PC-9 (cell line): ENCODE results near the gene PDCD6IP. TPM values are rescaled to one million over a fixed set of nuclear protein-coding genes. Genes with fewer than 3 reads are reported as not detected.

ENCODE experiments used
- BruUV-seq: library from RNA; stranded (reverse); fragments of 400-500 nt; replicated peaks from 2 replicates; lab custom pipeline; 2021; lab: Mats Ljungman, UMichigan
- CTCF ChIA-PET: fragments of 300-600 bp; sonication (Branson Sonifier 250); formaldehyde crosslinking; loops from one replicate; lab custom pipeline; 2022; ENCODE audit warnings: antibody characterized with exemption; lab: Charles Lee
- POLR2A ChIA-PET: fragments of 300-600 bp; sonication (Branson Sonifier 250); formaldehyde crosslinking; loops from one replicate; lab custom pipeline; 2022; ENCODE audit warnings: antibody characterized with exemption; ENCODE audit not compliant: unreplicated experiment; lab: Charles Lee
- DNase-seq, 2 experiments: peaks; one replicate each; pipeline versions ENCODE4 v3.0.0 to v3.0.0-alpha.2; 2015 to 2022; ENCODE audit warnings: mixed read lengths in 1 of 2
- H2AFZ ChIP-seq: fragments of 200-600 bp; sonication (generic); 2 replicates; pipeline ENCODE4 v1.8.1; 2017; ENCODE audit warnings: antibody characterized with exemption
- H3F3A ChIP-seq: fragments of 200-600 bp; sonication (generic); 2 replicates; pipeline ENCODE4 v1.8.1; 2017; ENCODE audit warnings: antibody characterized with exemption, mild to moderate bottlenecking, low read depth; ENCODE audit not compliant: insufficient read depth
- H3K27ac ChIP-seq: fragments of 200-600 bp; sonication (generic); 2 replicates; pipeline ENCODE4 v1.6.1; 2016; ENCODE audit warnings: mixed run types
- H3K27me3 ChIP-seq: fragments of 200-600 bp; sonication (generic); 2 replicates; pipeline ENCODE4 v1.6.1; 2016; ENCODE audit warnings: low read depth, mixed run types; ENCODE audit not compliant: insufficient read depth
- H3K36me3 ChIP-seq: fragments of 200-600 bp; sonication (generic); 2 replicates; pipeline ENCODE4 v1.6.1; 2016; ENCODE audit warnings: low read depth, mixed run types
- H3K4me1 ChIP-seq: fragments of 200-600 bp; sonication (generic); replicated peaks from 2 replicates; pipeline ENCODE4 v1.6.1; 2016; ENCODE audit warnings: mixed run types; ENCODE audit not compliant: insufficient read depth
- H3K4me2 ChIP-seq: fragments of 200-600 bp; sonication (generic); 2 replicates; pipeline ENCODE4 v1.6.1; 2017; ENCODE audit warnings: mixed run types
- H3K4me3 ChIP-seq: fragments of 200-600 bp; sonication (generic); 2 replicates; pipeline ENCODE4 v1.6.1; 2016; ENCODE audit warnings: mixed run types
- H3K79me2 ChIP-seq: fragments of 200-600 bp; sonication (generic); 2 replicates; pipeline ENCODE4 v1.6.1; 2017; ENCODE audit warnings: low read depth, mixed run types
- H3K9me2 ChIP-seq: fragments of 200-600 bp; sonication (generic); 2 replicates; pipeline ENCODE4 v1.8.1; 2017; ENCODE audit warnings: mild to moderate bottlenecking; ENCODE audit not compliant: insufficient read depth
- H3K9me3 ChIP-seq: fragments of 200-600 bp; sonication (generic); 2 replicates; pipeline ENCODE4 v1.8.1; 2016; ENCODE audit warnings: low read depth; ENCODE audit not compliant: insufficient read depth
- H4K20me1 ChIP-seq: fragments of 200-600 bp; sonication (generic); 2 replicates; pipeline ENCODE4 v1.8.1; 2017; ENCODE audit not compliant: insufficient read depth
- CTCF ChIP-seq: fragments of 200-600 bp; sonication (generic); conservative IDR thresholded peaks from 2 replicates; pipeline ENCODE4 v1.6.1; 2017; ENCODE audit warnings: mixed run types, antibody characterized with exemption, mild to moderate bottlenecking, moderate library complexity
- EZH2 ChIP-seq: fragments of 200-600 bp; sonication (generic); IDR thresholded peaks from 2 replicates; pipeline ENCODE4 v1.8.0; 2017; ENCODE audit warnings: antibody characterized with exemption, low read depth
- intact Hi-C: fragments of 100-400 bp; cut with micrococcal nuclease; formaldehyde crosslinking; loops from one replicate; pipeline ENCODE4 v1.10.0; 2022; ENCODE audit not compliant: unreplicated experiment
- total RNA-seq: library from RNA; stranded (reverse); gene quantifications from 2 replicates; pipeline ENCODE4 v1.2.3, GENCODE V29; 2021

Gene PDCD6IP
- total RNA-seq, 1 experiment from 2014 or later = 209 TPM

- CTCF ChIA-PET = no interaction called here
Observed at GRCh38 chr3:33900440-33900808, 102.0 kb downstream of the PDCD6IP start.

GRCh38 chr3:33900809-33901505, 102.5 kb downstream of the PDCD6IP start:
- H3K27me3 ChIP-seq = no peaks in the 10 kb centered on the region
- BruUV-seq = no TSS peak
- no peaks in the 10 kb centered on the region for H3K4me1 ChIP-seq
- no peak for TF ChIP-seq EZH2
- no peak for TF ChIP-seq CTCF
- ChIA-PET POLR2A (no interaction called here), CTCF (no interaction called here)
- no peaks in the 10 kb centered on the region for H3K9me2 ChIP-seq
- H2AFZ ChIP-seq = no peak overlapping the region
- no peak overlapping the region for H3K4me3 ChIP-seq
- no peaks in the 10 kb centered on the region for H3F3A ChIP-seq
- H3K27ac ChIP-seq = no peak overlapping the region
- H3K79me2 ChIP-seq = no peaks in the 10 kb centered on the region
- H3K9me3 ChIP-seq = no peaks in the 10 kb centered on the region
- H3K36me3 ChIP-seq = no peaks in the 10 kb centered on the region
- no peak overlapping the region for H3K4me2 ChIP-seq
- DNase-seq = no peak
- H4K20me1 ChIP-seq = no peaks in the 10 kb centered on the region
- intact Hi-C loops = no loop called here

More at GRCh38 chr3:33900440-33900808, 102.0 kb downstream of the PDCD6IP start:
- no peak overlapping the region for H3K27ac ChIP-seq
- H3K9me2 ChIP-seq = no peaks in the 10 kb centered on the region
- no peaks in the 10 kb centered on the region for H3K79me2 ChIP-seq
- H3K36me3 ChIP-seq = no peaks in the 10 kb centered on the region
- no peak overlapping the region for H3K4me3 ChIP-seq
- H3K9me3 ChIP-seq = no peaks in the 10 kb centered on the region
- no peaks in the 10 kb centered on the region for H3K27me3 ChIP-seq
- H3K4me2 ChIP-seq = no peak overlapping the region
- H3K4me1 ChIP-seq = no peaks in the 10 kb centered on the region
- BruUV-seq = no TSS peak
- no peak overlapping the region for H2AFZ ChIP-seq
- intact Hi-C loops = no loop called here
- H4K20me1 ChIP-seq = no peaks in the 10 kb centered on the region
- H3F3A ChIP-seq = no peaks in the 10 kb centered on the region
- TF ChIP-seq CTCF (no peak), EZH2 (no peak)
- no peak for DNase-seq
- POLR2A ChIA-PET = no interaction called here

GRCh38 chr3:33901862-33902563, 103.6 kb downstream of the PDCD6IP start:
- Histone ChIP-seq H3K9me3 (no peaks in the 10 kb centered on the region), H3K36me3 (no peaks in the 10 kb centered on the region), H3F3A (no peaks in the 10 kb centered on the region), H4K20me1 (no peaks in the 10 kb centered on the region), H3K27me3 (no peaks in the 10 kb centered on the region), H3K27ac (no peak overlapping the region), H3K79me2 (no peaks in the 10 kb centered on the region), H2AFZ (no peak overlapping the region), H3K4me3 (no peak overlapping the region), H3K4me2 (no peak overlapping the region), H3K9me2 (no peaks in the 10 kb centered on the region), H3K4me1 (no peaks in the 10 kb centered on the region)
- intact Hi-C loops = no loop called here
- no peak for DNase-seq
- no TSS peak for BruUV-seq
- TF ChIP-seq EZH2 (no peak), CTCF (no peak)
- ChIA-PET CTCF (no interaction called here), POLR2A (no interaction called here)
